NCI-H748 (cell line): ENCODE data around the gene ABCD4.
"Not testable (repeated sequence)": the region's sequence is repeated elsewhere in the genome, so short reads cannot be mapped to it uniquely, and the experiment has no call there.

Source experiments
- DNase-seq: peaks from one replicate; lab custom pipeline; 2025; ENCODE audit not compliant: unreplicated experiment; lab: John Stamatoyannopoulos, UW

ABCD4 gene

GRCh38 chr14:74302152-74302628, 544 bp downstream of the ABCD4 start:
- peak; percentile 55 for DNase-seq

- no peak for DNase-seq
Observed at GRCh38 chr14:74301594-74302151, 1.1 kb downstream of the ABCD4 start.

- DNase-seq = no peak
Observed at GRCh38 chr14:74299061-74299545, 3.6 kb downstream of the ABCD4 start.

- DNase-seq = no peak
Observed at GRCh38 chr14:74297986-74298385, 4.7 kb downstream of the ABCD4 start.

- no peak for DNase-seq
Observed at GRCh38 chr14:74296037-74296467, 6.7 kb downstream of the ABCD4 start.

- no peak for DNase-seq
Observed at GRCh38 chr14:74293606-74294005, 9.1 kb downstream of the ABCD4 start.

GRCh38 chr14:74292061-74292460, 10.7 kb downstream of the ABCD4 start:
- DNase-seq = no peak

- peak; percentile 14 for DNase-seq
Observed at GRCh38 chr14:74290415-74290814, 12.3 kb downstream of the ABCD4 start.

GRCh38 chr14:74289801-74290200, 12.9 kb downstream of the ABCD4 start:
- no peak for DNase-seq

GRCh38 chr14:74286736-74287135, 16.0 kb downstream of the ABCD4 start:
- DNase-seq = no peak

- DNase-seq = no peak
Observed at GRCh38 chr14:74281069-74281468, 21.7 kb downstream of the ABCD4 start.

GRCh38 chr14:74278080-74278479, 24.7 kb downstream of the ABCD4 start:
- DNase-seq = no peak

- DNase-seq = no peak
Observed at GRCh38 chr14:74275241-74275841, 27.4 kb downstream of the ABCD4 start.

- no peak for DNase-seq
Observed at GRCh38 chr14:74271365-74271764, 31.4 kb downstream of the ABCD4 start.

GRCh38 chr14:74270382-74271177, 32.2 kb downstream of the ABCD4 start:
- DNase-seq = not testable (repeated sequence)

- DNase-seq = no peak
Observed at GRCh38 chr14:74267588-74267987, 35.1 kb downstream of the ABCD4 start.

GRCh38 chr14:74265301-74265965, 37.3 kb downstream of the ABCD4 start:
- DNase-seq = no peak

GRCh38 chr14:74263921-74264320, 38.8 kb downstream of the ABCD4 start:
- DNase-seq = no peak

GRCh38 chr14:74263181-74263580, 39.6 kb downstream of the ABCD4 start:
- no peak for DNase-seq

GRCh38 chr14:74262076-74262475, 40.7 kb downstream of the ABCD4 start:
- DNase-seq = no peak

- no peak for DNase-seq
Observed at GRCh38 chr14:74261288-74261687, 41.4 kb downstream of the ABCD4 start.
